ENCODE data around the gene ATN1. TPM values are rescaled to one million over a fixed set of nuclear protein-coding genes. Genes with fewer than 3 reads are reported as not detected.

ATN1 gene
- total RNA-seq, 2 donors from 2014 or later = 37.1 to 68.9 TPM

DNA sequence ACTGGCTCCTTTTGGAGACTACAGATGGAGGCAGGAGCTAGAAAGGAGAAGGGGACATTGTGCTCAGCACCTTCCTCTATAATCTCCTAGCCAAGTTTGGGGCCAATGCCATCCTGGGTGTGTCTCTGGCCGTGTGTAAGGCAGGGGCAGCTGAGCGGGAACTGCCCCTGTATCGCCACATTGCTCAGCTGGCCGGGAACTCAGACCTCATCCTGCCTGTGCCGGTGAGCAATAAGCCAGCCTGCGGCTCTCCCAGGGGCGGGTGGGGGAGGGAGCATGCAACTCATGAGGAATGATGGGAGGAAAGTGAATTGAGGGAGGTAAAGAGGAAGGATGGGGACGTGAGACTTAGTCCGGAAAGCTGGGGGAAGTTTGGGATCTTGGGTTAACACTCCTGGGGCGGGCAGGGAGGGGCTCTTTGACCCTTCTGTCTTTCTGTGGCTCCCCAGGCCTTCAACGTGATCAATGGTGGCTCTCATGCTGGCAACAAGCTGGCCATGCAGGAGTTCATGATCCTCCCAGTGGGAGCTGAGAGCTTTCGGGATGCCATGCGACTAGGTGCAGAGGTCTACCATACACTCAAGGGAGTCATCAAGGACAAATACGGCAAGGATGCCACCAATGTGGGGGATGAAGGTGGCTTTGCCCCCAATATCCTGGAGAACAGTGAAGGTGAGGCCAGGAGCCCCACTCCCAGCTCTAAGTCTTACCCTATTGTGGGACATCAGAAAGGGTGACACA is 10.1 kb upstream of the ATN1 start:
- H3K4me3 ChIP-seq = no peak overlapping the region
- H3K27me3 ChIP-seq = no peaks in the 10 kb centered on the region
- no peak overlapping the region for H3K27ac ChIP-seq
- H3K4me1 ChIP-seq = peaks cover 0 to 23% of the 10 kb centered on the region in 2 donors
- peaks cover 4% of the 10 kb centered on the region for H3K36me3 ChIP-seq
- H3K9me3 ChIP-seq = no peaks in the 10 kb centered on the region
- TF ChIP-seq, protein P1, sequence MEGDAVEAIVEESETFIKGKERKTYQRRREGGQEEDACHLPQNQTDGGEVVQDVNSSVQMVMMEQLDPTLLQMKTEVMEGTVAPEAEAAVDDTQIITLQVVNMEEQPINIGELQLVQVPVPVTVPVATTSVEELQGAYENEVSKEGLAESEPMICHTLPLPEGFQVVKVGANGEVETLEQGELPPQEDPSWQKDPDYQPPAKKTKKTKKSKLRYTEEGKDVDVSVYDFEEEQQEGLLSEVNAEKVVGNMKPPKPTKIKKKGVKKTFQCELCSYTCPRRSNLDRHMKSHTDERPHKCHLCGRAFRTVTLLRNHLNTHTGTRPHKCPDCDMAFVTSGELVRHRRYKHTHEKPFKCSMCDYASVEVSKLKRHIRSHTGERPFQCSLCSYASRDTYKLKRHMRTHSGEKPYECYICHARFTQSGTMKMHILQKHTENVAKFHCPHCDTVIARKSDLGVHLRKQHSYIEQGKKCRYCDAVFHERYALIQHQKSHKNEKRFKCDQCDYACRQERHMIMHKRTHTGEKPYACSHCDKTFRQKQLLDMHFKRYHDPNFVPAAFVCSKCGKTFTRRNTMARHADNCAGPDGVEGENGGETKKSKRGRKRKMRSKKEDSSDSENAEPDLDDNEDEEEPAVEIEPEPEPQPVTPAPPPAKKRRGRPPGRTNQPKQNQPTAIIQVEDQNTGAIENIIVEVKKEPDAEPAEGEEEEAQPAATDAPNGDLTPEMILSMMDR (IDR thresholded peaks at IDR 0.05) = no peak
- no peak for DNase-seq (ENCODE audit: low spot score)

DNA sequence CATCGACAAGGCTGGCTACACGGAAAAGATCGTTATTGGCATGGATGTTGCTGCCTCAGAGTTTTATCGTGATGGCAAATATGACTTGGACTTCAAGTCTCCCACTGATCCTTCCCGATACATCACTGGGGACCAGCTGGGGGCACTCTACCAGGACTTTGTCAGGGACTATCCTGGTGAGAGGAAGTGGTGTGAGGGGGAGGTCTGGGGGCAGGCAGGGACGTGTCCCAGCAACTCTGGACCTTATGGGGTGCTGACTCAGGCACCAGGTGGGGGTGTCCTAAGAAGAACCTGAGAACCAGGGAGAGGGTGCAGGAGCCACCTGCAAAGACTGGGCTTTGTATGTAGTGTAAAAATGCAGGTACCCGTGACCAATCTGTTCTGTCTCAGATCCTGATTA is 8.2 kb upstream of the ATN1 start:
- no peak overlapping the region for H3K27ac ChIP-seq
- no peaks in the 10 kb centered on the region for H3K27me3 ChIP-seq
- H3K36me3 ChIP-seq = peaks cover 4% of the 10 kb centered on the region
- H3K4me1 ChIP-seq = peaks cover 0 to 25% of the 10 kb centered on the region in 2 donors
- no peaks in the 10 kb centered on the region for H3K9me3 ChIP-seq
- TF ChIP-seq, protein P1 (IDR thresholded peaks at IDR 0.05) = no peak
- H3K4me3 ChIP-seq = no peak overlapping the region
- DNase-seq (ENCODE audit: low spot score) = no peak

DNA sequence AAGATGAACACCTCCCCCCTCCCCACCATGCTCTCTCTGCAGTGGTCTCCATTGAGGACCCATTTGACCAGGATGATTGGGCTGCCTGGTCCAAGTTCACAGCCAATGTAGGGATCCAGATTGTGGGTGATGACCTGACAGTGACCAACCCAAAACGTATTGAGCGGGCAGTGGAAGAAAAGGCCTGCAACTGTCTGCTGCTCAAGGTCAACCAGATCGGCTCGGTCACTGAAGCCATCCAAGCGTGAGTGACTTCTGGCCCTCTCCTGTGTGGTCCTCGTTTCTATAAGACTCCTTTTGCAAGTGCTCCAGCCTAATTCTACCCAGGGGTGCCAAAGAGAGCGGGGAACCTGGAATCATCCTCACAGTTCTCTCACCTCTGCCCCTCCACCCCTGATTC is 6.2 kb upstream of the ATN1 start:
- Histone ChIP-seq H3K27ac (no peak overlapping the region), H3K27me3 (no peaks in the 10 kb centered on the region), H3K4me3 (no peak overlapping the region), H3K9me3 (no peaks in the 10 kb centered on the region), H3K36me3 (peaks cover 4% of the 10 kb centered on the region), H3K4me1 (peaks cover 0 to 30% of the 10 kb centered on the region in 2 donors)
- no peak for DNase-seq (ENCODE audit: low spot score)
- TF ChIP-seq, protein P1 (IDR thresholded peaks at IDR 0.05) = no peak

DNA sequence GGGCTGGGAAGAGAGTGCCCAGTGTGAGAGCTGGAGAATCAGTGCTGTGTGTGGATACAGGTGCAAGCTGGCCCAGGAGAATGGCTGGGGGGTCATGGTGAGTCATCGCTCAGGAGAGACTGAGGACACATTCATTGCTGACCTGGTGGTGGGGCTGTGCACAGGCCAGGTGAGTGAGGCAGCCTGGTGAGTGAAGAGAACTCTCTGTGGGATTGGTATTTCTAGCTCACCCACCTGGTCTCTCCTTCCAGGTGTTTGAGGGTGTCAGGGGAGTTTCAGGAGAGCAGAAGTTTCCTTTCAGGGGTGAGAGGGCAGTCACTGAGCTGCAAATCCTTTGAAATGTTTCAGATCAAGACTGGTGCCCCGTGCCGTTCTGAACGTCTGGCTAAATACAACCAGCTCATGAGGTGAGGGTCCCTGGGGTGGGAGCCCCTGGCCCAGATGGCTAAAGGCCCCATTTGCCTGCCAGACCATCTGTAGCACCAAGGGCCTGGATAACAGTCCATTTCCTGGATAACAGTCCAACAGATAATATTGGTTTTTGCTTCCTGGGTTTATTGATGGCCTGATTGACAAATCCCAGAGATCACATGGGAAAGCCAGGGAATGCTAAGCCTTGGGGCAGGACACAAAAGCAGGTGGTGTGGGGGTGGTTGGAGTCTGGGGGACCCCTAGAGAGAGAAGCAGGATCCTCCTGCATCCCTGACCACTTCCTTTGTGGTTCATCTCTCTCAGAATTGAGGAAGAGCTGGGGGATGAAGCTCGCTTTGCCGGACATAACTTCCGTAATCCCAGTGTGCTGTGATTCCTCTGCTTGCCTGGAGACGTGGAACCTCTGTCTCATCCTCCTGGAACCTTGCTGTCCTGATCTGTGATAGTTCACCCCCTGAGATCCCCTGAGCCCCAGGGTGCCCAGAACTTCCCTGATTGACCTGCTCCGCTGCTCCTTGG is 5.5 kb upstream of the ATN1 start:
- Histone ChIP-seq H3K27me3 (no peaks in the 10 kb centered on the region), H3K9me3 (no peaks in the 10 kb centered on the region), H3K36me3 (peaks cover 4% of the 10 kb centered on the region), H3K4me3 (no peak overlapping the region), H3K27ac (no peak overlapping the region), H3K4me1 (peaks cover 0 to 37% of the 10 kb centered on the region in 2 donors)
- TF ChIP-seq, protein P1 (IDR thresholded peaks at IDR 0.05) = no peak
- no peak for DNase-seq (ENCODE audit: low spot score)

DNA sequence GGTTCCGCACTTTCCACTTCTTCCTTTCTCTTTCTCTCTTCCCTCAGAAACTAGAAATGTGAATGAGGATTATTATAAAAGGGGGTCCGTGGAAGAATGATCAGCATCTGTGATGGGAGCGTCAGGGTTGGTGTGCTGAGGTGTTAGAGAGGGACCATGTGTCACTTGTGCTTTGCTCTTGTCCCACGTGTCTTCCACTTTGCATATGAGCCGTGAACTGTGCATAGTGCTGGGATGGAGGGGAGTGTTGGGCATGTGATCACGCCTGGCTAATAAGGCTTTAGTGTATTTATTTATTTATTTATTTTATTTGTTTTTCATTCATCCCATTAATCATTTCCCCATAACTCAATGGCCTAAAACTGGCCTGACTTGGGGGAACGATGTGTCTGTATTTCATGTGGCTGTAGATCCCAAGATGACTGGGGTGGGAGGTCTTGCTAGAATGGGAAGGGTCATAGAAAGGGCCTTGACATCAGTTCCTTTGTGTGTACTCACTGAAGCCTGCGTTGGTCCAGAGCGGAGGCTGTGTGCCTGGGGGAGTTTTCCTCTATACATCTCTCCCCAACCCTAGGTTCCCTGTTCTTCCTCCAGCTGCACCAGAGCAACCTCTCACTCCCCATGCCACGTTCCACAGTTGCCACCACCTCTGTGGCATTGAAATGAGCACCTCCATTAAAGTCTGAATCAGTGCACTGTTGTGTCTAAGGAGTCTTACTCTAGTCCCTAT is 4.6 kb upstream of the ATN1 start:
- H3K27me3 ChIP-seq = no peaks in the 10 kb centered on the region
- no peaks in the 10 kb centered on the region for H3K36me3 ChIP-seq
- no peak for DNase-seq (ENCODE audit: low spot score)
- peaks cover 0 to 38% of the 10 kb centered on the region in 2 donors for H3K4me1 ChIP-seq
- TF ChIP-seq, protein P1 (IDR thresholded peaks at IDR 0.05) = no peak
- H3K27ac ChIP-seq = no peak overlapping the region
- H3K4me3 ChIP-seq = no peak overlapping the region
- H3K9me3 ChIP-seq = no peaks in the 10 kb centered on the region
